CD4-positive, alpha-beta T cell treated with Interleukin-21 for 1 hour (primary cell): ENCODE results near the gene DNAAF1.

Source experiments
- DNase-seq: peaks from one replicate; pipeline ENCODE4 v3.0.0-alpha.2; 2020

DNAAF1 gene

DNA sequence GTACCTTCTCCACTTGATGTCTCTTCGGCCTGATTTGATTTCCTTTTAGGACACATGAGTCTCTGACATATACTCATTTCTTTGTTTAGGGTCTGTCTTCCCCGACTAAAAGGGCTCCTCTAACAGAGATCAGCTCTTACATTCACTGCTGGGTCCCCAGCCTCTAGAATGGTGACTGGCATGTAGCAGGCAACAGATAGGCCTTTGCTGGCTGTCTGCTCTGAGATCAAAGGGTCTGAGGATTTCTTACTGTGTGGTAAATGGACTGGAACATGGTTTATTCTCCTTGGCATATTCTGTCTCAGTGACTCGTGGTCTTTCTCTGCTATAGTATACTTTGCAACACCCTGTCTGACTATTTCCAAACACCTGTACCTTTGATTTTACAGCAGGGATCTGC is 16.7 kb downstream of the DNAAF1 start:
- DNase-seq = no peak

DNA sequence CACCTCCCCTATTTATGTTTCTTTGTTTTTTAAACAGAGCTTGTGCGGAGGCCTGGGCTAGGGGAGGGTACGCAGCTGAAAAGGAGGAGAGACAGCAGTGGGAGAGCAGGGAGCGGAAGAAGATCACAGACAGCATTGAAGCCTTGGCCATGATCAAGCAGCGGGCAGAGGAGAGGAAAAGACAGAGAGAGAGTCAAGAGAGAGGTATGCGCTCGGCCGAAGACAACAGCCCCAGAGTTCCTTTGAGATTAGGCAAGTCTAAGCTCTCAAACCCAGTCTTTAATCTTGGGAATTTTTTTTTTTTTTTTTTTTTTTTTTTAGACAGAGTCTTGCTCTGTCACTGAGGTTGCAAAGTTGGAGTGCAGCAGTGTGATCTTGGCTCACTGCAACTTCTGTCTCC is 20.6 kb downstream of the DNAAF1 start:
- DNase-seq = no peak

DNA sequence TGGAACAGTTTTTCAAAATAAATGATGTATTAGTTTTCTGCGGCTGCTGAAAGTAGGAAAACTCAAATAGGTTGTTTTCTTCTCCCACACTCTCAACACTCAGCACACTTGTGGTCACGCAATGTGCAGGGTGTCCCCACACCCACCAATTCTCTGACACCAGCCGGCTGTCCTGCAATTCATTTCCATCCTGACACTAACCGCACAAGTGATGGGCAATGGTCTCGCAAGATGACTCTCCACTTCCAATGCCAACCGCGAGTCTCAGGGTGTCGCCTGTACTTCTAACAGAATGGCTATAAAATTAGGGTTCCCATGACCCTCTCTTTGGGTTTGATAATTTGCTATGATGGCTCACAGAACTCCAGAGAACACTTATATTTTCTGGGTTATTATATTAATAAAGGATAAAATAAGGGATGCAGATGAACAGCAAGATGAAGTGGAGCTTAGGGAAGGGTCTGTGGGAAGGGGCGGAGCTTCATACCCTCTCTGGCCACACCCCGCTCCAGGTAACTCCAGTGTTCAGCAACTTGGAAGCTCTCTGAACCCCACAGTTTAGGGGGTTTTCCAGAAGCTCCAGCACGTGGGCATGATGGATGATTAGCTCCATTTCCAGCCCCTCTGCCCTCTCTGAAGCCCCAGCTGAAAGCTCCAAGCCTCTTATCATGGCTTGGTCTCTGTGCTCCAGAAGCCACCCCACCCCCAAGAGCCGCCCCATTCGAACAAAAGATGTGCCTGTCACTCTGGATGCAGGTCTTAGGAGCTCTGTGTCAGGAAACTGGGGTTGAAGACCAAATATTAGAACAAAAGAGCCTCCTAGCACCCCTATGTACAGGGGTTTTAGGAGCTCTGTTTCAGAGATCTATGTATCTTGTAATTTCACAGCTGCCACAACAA is 21.9 kb downstream of the DNAAF1 start:
- no peak for DNase-seq

DNA sequence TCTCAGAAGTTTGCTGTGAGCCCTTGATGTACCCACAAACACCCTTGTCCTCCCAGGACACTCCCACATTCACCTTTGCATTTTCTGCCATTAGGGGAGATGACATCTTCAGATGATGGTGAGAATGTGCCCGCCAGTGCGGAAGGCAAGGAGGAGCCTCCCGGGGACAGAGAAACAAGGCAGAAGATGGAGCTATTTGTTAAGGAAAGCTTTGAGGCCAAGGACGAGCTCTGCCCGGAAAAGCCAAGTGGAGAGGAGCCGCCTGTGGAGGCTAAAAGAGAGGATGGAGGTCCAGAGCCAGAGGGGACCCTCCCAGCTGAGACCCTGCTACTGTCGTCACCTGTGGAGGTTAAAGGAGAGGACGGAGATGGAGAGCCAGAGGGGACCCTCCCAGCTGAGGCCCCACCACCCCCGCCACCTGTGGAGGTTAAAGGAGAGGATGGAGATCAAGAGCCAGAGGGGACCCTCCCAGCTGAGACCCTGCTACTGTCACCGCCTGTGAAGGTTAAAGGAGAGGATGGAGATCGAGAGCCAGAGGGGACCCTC is 24.7 kb downstream of the DNAAF1 start:
- DNase-seq = no peak

DNA sequence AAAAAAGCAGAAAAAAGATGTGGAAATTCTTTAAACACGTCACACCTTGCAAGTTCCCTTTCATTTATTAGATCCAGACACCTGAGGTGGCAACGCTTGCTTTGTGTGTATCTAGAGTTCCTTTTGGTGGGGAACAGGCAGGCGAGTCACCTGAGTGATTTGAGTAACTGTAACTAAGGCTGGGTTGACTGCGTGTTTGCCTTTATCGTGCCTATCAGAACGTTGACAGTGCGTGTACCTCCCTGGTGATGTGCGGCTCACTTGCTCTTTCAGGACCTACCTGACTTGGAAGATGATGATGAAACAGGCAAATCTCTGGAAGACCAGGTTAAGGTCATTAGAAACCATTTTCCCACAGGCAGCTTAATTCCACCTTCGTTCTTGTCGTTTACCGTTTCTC is 29.3 kb downstream of the DNAAF1 start:
- no peak for DNase-seq

DNA sequence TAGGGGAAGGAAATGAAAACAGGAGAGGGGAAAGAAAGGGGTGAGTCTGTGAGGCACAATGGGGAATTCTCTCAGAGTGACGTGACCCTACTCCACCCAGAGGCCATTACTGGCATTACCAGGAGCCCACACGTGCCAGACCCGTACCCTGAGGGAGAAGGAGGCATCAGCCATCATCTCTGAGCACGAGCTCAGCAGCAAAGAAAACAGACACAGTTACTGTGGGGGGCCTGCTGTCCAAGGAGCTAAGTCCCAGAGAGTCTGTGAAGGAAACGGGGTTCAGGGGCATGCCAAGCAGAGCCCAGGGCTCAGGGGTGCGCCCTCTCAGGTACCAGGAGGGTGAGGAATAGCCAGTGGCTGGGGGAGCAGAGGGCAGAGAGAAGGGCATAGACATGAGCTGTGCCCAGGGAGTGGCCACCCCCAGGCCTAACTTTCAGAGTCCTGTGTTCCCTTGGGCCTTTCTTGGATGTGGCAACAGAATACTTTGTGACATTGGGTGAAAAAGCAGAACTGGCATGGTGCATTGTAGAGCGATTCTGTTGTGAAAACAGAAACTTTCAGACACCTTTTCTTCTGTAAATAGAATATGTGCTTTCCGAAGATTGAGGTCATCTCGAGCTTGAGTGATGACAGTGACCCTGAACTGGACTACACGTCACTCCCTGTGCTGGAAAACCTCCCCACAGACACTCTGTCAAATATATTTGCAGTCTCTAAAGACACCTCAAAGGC is 30.4 kb downstream of the DNAAF1 start:
- DNase-seq = peak; percentile 18

DNA sequence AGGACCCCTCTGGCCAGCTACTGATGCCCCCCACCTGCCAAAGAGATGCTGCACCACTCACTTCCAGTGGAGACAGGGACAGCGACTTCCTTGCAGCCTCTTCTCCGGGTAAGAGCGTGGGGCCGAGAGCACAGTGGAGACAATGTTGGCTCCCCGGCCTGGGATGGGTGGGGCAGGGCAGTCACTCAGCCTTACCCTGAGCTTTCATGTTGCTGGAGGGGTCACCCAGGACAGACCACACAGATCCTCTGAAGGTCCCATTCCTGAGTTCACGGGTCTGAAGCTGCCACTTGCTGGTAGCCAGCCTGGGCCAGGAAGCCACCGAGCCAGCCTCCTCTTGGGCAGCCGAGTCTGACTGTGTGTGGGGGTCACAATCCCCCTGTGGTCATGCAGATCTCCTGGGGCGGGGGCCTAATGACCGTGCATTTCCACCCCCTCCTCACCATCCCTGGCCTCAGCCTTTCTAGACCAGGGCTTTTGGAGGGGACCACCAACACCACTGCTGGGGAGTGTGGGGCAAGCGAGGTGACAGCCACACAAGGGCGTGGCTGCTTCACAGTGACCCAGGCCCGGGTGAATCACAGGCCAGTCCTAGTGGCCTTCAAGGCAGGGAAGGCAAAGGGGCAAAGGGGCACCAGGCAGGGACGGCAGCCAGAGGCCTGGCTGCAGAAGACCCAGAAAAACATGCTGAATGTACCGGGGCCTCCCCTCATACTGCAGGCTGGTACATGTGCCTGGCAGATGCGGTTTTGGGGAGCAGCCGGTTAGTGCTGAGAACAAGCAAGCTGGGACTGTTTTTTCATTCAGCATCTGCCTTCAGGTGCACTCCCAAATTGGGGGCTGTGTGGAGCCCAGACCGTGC is 31.3 kb downstream of the DNAAF1 start:
- no peak for DNase-seq

DNA sequence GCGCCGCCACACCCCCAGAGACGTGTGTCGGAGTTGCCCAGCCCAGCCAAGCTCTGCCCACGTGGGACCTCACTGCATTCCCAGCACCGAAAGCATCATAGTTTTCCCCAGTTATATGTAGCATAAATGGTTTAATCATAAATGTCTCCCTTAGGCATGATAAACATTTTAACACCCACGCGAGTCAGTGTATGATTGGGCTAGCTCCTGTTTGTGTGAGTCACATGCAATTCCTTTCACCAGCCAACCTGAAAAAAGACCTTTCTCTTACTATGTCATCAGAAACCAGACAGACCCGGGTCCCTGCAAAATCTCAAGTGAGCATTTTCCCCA is 32.6 kb downstream of the DNAAF1 start:
- DNase-seq = no peak

DNA sequence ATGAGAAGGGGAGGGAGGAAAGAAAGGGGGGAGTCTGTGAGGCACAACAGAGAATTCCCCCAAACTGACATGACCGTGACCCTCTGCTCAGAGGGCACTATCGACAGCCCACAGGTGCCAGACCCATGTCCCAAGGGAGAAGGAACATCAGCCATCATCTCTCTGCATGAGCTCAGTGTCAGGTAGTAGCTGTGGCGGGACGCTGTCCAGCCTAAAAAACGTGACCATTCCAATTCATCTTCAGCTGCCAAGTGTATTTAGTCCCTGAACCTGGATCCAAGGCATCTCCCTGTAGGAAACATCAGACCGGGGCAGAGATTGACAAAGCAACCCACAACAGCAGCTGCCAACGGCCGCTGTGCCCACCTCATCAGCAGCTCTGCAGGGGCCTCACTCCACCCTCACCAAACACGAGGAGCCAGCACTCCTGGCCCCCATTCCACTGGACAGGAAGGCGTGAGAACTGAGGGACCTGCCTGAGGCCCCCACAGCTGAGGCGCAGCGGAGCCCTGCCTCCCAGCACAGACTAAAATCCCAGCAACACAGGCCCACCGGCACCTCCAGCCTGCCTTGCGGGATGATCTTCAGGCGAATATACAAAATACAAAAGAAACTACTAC is 33.1 kb downstream of the DNAAF1 start:
- DNase-seq = no peak

DNA sequence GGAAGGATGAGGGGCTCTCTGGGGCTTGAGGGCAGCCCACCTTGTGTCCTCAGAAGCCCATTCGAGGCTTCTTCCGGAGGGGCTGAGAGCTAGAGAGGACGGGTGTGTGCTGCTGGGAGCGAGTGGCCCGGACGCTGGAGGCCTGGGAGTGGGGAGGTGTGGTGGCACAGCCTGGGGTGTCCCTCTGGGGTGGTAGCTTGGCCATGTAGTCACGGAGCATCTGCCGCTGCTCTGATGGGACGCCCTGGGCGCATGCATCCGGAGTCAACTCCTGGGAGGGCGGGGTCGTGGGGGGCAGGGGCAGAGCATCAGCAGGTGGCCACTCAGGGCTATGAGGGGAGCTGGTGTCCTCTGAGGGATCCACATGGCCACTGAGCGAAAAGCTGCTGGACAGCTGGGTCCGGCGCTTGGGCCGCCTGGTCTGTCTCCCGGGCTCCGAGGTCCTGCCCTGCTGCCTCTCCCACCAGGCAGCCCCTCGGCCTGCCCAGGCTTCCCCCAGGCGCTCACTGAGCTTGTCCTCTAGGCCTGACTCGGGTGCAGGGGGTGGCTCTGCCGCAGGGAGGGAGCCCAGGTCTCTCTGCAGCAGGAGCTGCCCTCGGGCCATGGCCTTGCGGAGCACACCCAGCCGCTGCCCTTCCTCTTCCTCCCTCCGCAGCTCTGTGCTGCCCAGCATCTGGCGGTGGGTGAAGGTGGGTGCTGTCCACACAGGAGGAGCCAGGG is 33.9 kb downstream of the DNAAF1 start:
- no peak for DNase-seq

DNA sequence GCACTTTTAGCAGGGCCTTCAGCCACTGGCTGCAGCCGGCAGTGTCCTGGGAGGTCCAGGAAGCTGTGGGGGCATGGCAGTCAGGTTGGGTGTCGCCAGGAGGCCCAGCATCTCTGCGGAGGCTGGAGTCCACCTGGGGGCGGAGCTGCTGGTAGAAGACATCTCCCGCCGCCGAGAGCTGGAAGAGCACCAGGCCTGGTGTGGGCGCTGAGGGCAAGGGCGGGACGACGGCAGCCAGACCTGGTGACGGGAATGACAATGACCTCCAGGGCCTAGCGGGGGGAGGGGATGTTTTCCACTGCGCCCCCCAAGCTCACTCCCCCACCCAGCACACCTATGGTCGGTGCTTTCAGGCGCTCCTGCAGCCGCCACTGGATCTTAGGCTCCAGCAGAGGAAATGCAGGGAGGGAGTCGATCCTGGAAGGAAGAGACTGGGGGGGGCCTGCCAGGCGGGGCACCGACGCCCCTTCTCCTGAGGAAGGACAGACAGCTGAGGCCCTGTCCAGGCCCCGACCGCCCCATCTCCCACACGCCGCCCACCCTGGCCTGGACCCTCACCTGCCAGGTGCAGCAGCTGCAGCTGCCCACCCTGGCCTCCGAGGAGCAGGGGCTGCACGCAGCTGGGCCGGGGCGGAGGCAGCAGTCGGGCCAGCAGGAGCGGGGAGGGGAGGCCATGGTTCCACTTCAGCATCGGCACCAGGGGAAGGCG is 34.7 kb downstream of the DNAAF1 start:
- DNase-seq = no peak

DNA sequence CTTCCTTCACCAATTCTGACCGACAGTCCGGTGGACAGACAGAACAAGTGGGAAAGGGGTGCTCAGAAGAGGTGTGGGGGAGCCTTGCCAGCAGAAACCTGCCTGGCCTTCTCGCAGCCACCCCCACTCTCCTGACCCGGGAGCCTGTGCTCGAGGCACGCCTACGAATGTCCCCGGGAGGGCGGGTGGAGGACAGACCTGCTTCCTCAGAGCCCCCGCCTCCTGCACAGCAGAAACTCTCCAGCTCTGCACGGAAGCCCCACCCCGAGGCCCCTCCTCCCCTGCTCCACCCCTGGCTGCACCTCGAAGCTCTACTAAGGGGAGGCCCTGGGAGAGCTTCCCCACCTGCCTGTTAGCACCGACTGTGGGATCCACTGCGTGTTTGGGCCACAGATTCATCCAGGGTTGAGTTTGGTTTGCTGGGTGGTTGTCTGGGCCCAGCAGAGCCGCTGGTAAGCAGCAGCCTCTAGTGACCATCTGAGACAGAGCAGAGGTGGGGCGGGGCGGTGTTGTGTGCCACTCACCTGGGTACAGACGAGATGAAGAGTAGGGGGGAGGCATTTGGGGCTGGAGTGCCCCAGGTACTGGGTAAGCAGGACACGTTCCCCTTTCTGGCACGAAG is 35.5 kb downstream of the DNAAF1 start:
- no peak for DNase-seq

DNA sequence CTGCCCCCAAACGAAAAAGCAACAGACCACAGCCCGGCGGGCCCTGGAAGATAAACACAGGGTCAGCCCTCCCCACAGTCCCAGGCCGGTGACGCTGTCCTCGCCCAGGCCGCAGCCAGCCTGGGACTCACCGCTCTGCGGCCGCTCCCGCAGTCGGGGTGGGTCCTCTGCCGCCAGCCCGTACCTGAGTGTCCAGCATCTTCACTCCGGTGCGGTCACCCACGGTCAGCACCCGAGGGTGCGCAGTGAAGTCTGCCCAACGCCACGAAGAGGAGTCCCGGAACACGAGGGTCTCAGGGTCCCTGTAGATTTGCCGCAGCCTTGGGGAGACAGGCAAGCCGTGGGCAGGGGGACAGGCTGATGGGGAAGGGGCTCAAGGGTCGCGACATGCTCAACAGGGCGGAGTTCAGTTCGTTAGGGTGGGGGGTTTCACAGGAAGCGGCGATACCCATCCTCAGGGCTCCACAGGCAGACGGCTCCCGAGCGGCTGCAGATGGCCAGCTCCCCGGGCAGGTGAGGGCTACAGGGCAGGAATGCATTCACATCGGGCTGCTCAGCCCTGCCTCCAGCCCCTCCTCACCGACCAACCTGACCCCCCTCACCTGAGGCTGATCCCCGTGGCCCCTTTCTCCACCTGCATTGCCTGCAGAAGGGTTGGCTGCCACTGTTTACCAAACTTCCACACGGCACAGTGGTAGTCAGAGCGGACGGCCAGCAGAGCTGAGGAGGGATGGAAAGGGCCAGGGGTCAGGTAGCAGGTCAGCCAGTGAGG is 36.2 kb downstream of the DNAAF1 start:
- no peak for DNase-seq

DNA sequence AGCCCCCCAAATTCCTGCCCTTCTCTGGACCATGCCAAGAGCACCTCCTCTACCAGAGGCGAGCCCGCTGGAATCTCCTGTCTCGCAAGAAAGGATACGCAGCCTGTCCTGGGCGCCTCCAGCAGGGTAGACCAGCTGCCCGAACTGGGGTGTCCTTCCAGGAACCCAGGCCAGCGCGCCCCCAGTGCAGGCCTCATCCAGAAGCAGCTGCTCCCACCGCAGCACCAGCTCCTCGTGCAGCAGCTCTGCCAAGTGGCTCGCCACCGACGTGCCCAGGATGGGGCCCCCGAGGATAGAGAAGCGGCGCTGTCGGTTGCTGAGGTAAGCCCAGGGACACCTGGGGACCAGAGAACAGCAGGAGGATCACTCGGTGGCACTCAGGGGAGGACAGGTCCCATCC is 37.0 kb downstream of the DNAAF1 start:
- DNase-seq = no peak

DNA sequence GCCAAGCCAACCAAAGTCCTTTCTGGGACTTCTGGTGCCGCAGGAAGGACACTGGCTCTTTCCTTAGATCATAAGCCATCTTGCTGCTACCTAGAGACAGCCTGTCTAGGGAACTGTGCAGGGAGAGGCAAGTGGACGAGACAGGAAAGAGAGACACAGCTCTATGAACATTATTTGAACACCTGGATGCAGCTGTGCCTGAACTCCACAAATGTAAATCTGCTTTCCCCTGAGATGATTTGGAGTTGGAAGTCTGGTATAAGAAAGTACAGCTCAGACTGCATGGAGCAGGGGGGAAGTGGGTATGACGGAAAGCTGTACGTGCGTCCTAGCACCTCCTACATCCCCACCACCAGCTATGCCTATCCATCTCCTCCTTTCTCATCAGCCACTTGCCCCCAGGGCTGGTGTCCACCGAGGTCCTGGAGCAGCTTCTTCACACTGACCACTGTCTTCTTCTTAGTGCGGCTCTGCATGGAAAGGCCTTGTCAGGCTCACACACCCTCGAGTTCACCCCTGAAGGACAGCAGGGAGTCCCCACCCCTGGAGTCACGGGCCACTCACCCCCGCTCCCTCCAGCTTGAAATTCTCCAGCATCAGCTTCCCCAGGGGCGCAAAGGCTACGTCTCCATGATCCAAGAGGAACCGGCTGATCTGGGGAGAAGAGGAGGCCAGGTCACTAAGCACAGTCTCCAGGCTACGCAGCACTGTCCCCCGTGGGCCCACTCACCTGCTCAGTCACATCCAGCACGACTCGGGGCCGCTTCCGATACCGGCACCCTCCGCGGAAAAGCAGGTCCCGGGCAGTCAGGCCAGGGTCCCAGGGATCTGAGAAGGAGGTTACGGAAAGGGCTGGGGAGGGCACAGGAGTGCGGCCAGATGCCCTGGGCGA is 37.8 kb downstream of the DNAAF1 start:
- DNase-seq = no peak

DNA sequence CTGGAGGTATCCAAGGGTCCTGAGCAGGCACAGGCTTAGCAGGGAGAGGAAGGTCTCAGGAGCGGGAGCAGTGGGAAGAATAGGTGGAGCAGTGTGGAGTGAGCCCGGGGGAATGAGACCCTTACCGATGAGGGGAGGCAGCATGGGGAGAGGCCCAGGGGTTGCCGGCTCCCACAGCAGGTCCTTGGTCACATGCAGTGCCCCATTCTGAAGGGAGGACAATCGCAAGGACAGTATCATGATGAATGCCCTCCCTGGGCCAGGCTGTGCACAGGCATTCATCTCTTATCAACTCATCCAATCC is 38.4 kb downstream of the DNAAF1 start:
- DNase-seq = no peak

DNA sequence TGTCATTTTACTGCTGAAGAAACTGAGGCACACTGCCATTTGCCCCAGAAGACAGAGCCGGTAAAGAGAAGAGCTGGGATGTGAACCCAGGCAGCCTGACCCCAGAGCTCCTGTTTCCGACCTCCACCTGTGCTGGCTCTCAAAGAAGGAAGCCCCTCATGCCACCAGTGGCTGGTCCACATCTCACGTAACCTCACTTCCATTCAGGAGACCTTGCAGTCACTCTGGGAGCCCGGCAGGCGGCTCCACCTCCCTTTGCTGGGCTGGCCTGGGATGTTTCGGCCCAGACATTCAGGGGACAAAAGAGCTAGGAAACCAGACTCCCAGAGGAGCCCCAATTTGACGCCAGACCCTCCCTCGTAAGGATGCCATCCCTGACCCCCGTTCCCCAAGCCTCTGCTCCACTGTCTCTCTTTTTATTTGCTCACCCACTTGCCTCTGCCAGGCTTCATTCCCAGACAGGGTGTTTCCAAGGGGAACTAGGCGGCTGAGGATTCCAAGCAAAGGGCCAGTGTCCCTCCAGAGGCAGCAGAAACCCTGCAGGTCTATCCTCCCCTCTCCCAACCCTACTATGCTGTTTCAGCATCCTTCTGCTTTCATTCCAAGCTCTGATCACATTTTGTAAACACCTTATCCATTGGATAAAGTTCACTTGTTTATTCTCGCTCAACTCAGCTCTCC is 38.9 kb downstream of the DNAAF1 start:
- DNase-seq = no peak

DNA sequence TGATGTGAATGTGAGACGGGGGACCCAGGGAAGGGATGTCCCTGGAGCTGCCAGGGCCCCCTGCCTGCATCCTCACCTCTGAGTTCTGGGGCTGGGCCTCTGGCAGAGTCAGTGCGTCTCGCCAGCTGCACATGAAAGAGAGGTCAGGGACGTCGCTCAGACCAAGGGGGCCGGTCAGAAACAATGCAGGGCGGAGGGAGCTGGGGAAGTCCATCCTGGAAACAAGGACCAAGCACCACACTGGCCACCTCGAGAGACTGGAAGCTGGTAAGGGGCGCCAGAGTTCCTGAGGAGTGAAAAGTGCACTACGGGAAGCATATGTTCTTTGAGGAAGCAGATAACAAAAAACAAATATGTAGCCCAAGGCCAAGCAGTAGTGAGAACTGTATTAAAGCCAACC is 39.7 kb downstream of the DNAAF1 start:
- no peak for DNase-seq
